Right ventricle myocardium superior (tissue), 1 donor: ENCODE data around the gene KDM4F. TPM values are rescaled to one million over a fixed set of nuclear protein-coding genes. Genes with fewer than 3 reads are reported as not detected.

Experiments used
- ATAC-seq: fragments of 200-7000 bp; cut with Tn5 transposase; one replicate; pipeline ENCODE4 v1.9.1; 2020; ENCODE audit warnings: mild to moderate bottlenecking; ENCODE audit not compliant: poor library complexity
- DNase-seq: peaks from one replicate; pipeline ENCODE4 v3.0.0-alpha.2; 2020
- intact Hi-C: fragments of 100-400 bp; cut with DNase I; formaldehyde crosslinking; loops from one replicate; pipeline ENCODE4 v1.11.2; 2022
- total RNA-seq: library from RNA; stranded (reverse); fragmentation: NEBNext Ultra II Directional; extraction: Animal tissue kit (Norgen Biotek cat#: 25700); gene quantifications from one replicate; pipeline ENCODE4 v1.2.1, GENCODE V29; 2021
- donor health status: DM: no; HTN: yes; CAD: no; lungs with severe emphysema.

The KDM4F gene
- total RNA-seq, 1 donor from 2014 or later = not detected

- intact Hi-C loops = no loop called here
- DNase-seq (no peak), ATAC-seq (no peak)
Measured at GRCh38 chr11:95085117-95085816, 36.0 kb downstream of the KDM4F start.

- intact Hi-C loops = no loop called here
- ATAC-seq (no peak), DNase-seq (no peak)
Measured at GRCh38 chr11:95086151-95086550, 36.9 kb downstream of the KDM4F start.

- ATAC-seq (no peak), DNase-seq (no peak)
- intact Hi-C loops = no loop called here
Measured at GRCh38 chr11:95086836-95087570, 37.8 kb downstream of the KDM4F start.

GRCh38 chr11:95088946-95089619 is 39.9 kb downstream of the KDM4F start:
- ATAC-seq = peak; percentile 78
- intact Hi-C loops = no loop called here
- no peak for DNase-seq

GRCh38 chr11:95089620-95090542 is 40.7 kb downstream of the KDM4F start, which contains the start of gene ENDOD1:
TSS of gene ENDOD1 (plus strand) at chr11:95089846. CDS start at chr11:95089928, 82 bp downstream.
- ATAC-seq = peak; percentile 99
- peak; percentile 92 for DNase-seq
- intact Hi-C loops = no loop called here

- no peak for ATAC-seq
- intact Hi-C loops = no loop called here
Measured at GRCh38 chr11:95091663-95092180, 42.5 kb downstream of the KDM4F start.

GRCh38 chr11:95092549-95093324 is 43.5 kb downstream of the KDM4F start:
- DNase-seq = no peak
- intact Hi-C loops = no loop called here
- no peak for ATAC-seq

More at GRCh38 chr11:95091663-95092180, 42.5 kb downstream of the KDM4F start:
- no peak for DNase-seq

GRCh38 chr11:95093548-95093947 is 44.3 kb downstream of the KDM4F start:
- intact Hi-C loops = no loop called here
- ATAC-seq (no peak), DNase-seq (no peak)

- DNase-seq (no peak), ATAC-seq (no peak)
- intact Hi-C loops = no loop called here
Measured at GRCh38 chr11:95095858-95096587, 46.8 kb downstream of the KDM4F start.

GRCh38 chr11:95097209-95097608 is 48.0 kb downstream of the KDM4F start:
- ATAC-seq (no peak), DNase-seq (no peak)
- intact Hi-C loops = no loop called here

- intact Hi-C loops = no loop called here
Measured at GRCh38 chr11:95098826-95099225, 49.6 kb downstream of the KDM4F start.

GRCh38 chr11:95100191-95100648 is 51.0 kb downstream of the KDM4F start:
- DNase-seq = no peak
- ATAC-seq = no peak
- intact Hi-C loops = no loop called here

More at GRCh38 chr11:95098826-95099225, 49.6 kb downstream of the KDM4F start:
- DNase-seq (no peak), ATAC-seq (no peak)

Other genes with a start within 250 kb of the KDM4F start
- gene CWC15, start 75.9 kb upstream of the KDM4F start, total RNA-seq = 74.8 TPM
- 0.40 TPM for gene KDM4D, start 75.7 kb upstream of the KDM4F start, total RNA-seq
- not detected for gene KDM4E, start 24.2 kb upstream of the KDM4F start, total RNA-seq
- 18.2 TPM for gene SRSF8, start 17.5 kb downstream of the KDM4F start, total RNA-seq
- gene ENDOD1, start 40.4 kb downstream of the KDM4F start, total RNA-seq = 10.4 TPM
- gene SESN3, start 181.8 kb downstream of the KDM4F start, total RNA-seq = 4.8 TPM